ENCODE measurements around the gene TSSK1B. TPM values are rescaled to one million over a fixed set of nuclear protein-coding genes. Genes with fewer than 3 reads are reported as not detected.
"Not testable (repeated sequence)": the region's sequence is repeated elsewhere in the genome, so short reads cannot be mapped to it uniquely, and the experiment has no call there.

Gene TSSK1B
- total RNA-seq, 2 donors from 2014 or later, result not detected

- intact Hi-C loops (cut with DNase I), result no loop called here
- no peak for DNase-seq (ENCODE audit: low spot score)
Observed at GRCh38 chr5:113421693-113422092, 13.1 kb downstream of the TSSK1B start.

- no peak for DNase-seq (ENCODE audit: low spot score)
- intact Hi-C loops (cut with DNase I), result no loop called here
Observed at GRCh38 chr5:113405530-113405929, 29.3 kb downstream of the TSSK1B start.

- intact Hi-C loops (cut with DNase I), result no loop called here
- no peak for DNase-seq (ENCODE audit: low spot score)
Observed at GRCh38 chr5:113404269-113404668, 30.5 kb downstream of the TSSK1B start.

- intact Hi-C loops (cut with DNase I); DNase-seq (ENCODE audit: low spot score): not testable (repeated sequence)
Observed at GRCh38 chr5:113397986-113398385, 36.8 kb downstream of the TSSK1B start.

GRCh38 chr5:113397046-113397445, 37.7 kb downstream of the TSSK1B start:
- intact Hi-C loops (cut with DNase I), result no loop called here
- no peak for DNase-seq (ENCODE audit: low spot score)

- intact Hi-C loops (cut with DNase I), result no loop called here
- no peak for DNase-seq (ENCODE audit: low spot score)
Observed at GRCh38 chr5:113394658-113395057, 40.1 kb downstream of the TSSK1B start.

GRCh38 chr5:113390224-113390623, 44.6 kb downstream of the TSSK1B start:
- intact Hi-C loops (cut with DNase I), result no loop called here
- no peak for DNase-seq (ENCODE audit: low spot score)

- DNase-seq (ENCODE audit: low spot score), result no peak
- intact Hi-C loops (cut with DNase I), result no loop called here
Observed at GRCh38 chr5:113389116-113389515, 45.7 kb downstream of the TSSK1B start.

- DNase-seq (ENCODE audit: low spot score), result no peak
- intact Hi-C loops (cut with DNase I), result no loop called here
Observed at GRCh38 chr5:113387844-113388243, 46.9 kb downstream of the TSSK1B start.

- intact Hi-C loops (cut with DNase I), result no loop called here
- DNase-seq (ENCODE audit: low spot score), result no peak
Observed at GRCh38 chr5:113384782-113385285, 50.0 kb downstream of the TSSK1B start.

- DNase-seq (ENCODE audit: low spot score), result no peak
- intact Hi-C loops (cut with DNase I), result no loop called here
Observed at GRCh38 chr5:113382731-113383130, 52.1 kb downstream of the TSSK1B start.

Other genes with a start within 250 kb of the TSSK1B start
- 10 to 100 TPM; 12.3 to 14.6 TPM for gene MCC, start 53.5 kb upstream of the TSSK1B start, total RNA-seq
- gene YTHDC2, start 78.7 kb upstream of the TSSK1B start, total RNA-seq, result 10 to 100 TPM; 20.9 to 23.0 TPM

Data from posterior vena cava (tissue), 2 donors.